SU-DHL-6 (cell line): ENCODE results near the gene SMOC2.

Source experiments
- H2AFZ ChIP-seq: fragments of 200-600 bp; sonication (generic); 2 replicates; pipeline ENCODE4 v1.6.1; 2014; ENCODE audit warnings: low read depth, mild to moderate bottlenecking, moderate library complexity, mixed read lengths, antibody characterized with exemption, low read length; ENCODE audit not compliant: severe bottlenecking
- H3F3A ChIP-seq: fragments of 200-600 bp; shearing (Covaris generic); 2 replicates; pipeline ENCODE4 v1.6.0; 2016; ENCODE audit warnings: antibody characterized with exemption, mild to moderate bottlenecking; ENCODE audit not compliant: insufficient read depth
- H3K27ac ChIP-seq: fragments of 200-600 bp; sonication (generic); 2 replicates; pipeline ENCODE4 v1.5.1; 2016; ENCODE audit warnings: low read depth, mild to moderate bottlenecking, low read length, moderate library complexity, mixed read lengths
- H3K27me3 ChIP-seq: fragments of 200-600 bp; sonication (generic), shearing (Covaris generic); 2 replicates; pipeline ENCODE4 v1.6.0; 2014; ENCODE audit warnings: mild to moderate bottlenecking, low read length
- H3K36me3 ChIP-seq: fragments of 200-600 bp; sonication (generic); 2 replicates; pipeline ENCODE4 v1.6.1; 2014; ENCODE audit warnings: mild to moderate bottlenecking, low read length, mixed read lengths
- H3K4me2 ChIP-seq: fragments of 300-600, 200-600 bp; shearing (Covaris generic), sonication (generic); 2 replicates; pipeline ENCODE4 v1.6.0; 2014; ENCODE audit warnings: low read length, low read depth, mild to moderate bottlenecking; ENCODE audit not compliant: poor library complexity, severe bottlenecking
- H3K4me3 ChIP-seq: fragments of 200-600 bp; sonication (generic); 2 replicates; pipeline ENCODE4 v1.5.1; 2014; ENCODE audit warnings: antibody characterized with exemption, low read length, mild to moderate bottlenecking, mixed read lengths; ENCODE audit not compliant: insufficient read depth, poor library complexity, severe bottlenecking
- H3K79me2 ChIP-seq: fragments of 200-600 bp; sonication (generic); 2 replicates; pipeline ENCODE4 v1.6.1; 2014; ENCODE audit warnings: mild to moderate bottlenecking, low read length, moderate library complexity; ENCODE audit not compliant: insufficient read depth
- H3K9ac ChIP-seq: fragments of 200-600 bp; sonication (generic); 2 replicates; pipeline ENCODE4 v1.7.0; 2014; ENCODE audit warnings: mild to moderate bottlenecking, low read length
- H3K9me2 ChIP-seq: fragments of 200-600 bp; sonication (generic); replicated peaks from 2 replicates; pipeline ENCODE4 v1.6.1; 2014; ENCODE audit warnings: low read length; ENCODE audit not compliant: insufficient read depth
- H3K9me3 ChIP-seq: fragments of 200-600 bp; sonication (generic); 2 replicates; pipeline ENCODE4 v1.6.1; 2014; ENCODE audit warnings: low read length, mixed read lengths; ENCODE audit not compliant: insufficient read depth
- H4K20me1 ChIP-seq: fragments of 200-600 bp; sonication (generic); 2 replicates; pipeline ENCODE4 v1.6.1; 2014; ENCODE audit warnings: low read depth, mild to moderate bottlenecking, antibody characterized with exemption, low read length, moderate library complexity, mixed read lengths
- CTCF ChIP-seq: fragments of 200-600 bp; sonication (generic); IDR thresholded peaks from one replicate; pipeline ENCODE4 v1.5.1; 2017; ENCODE audit warnings: antibody characterized with exemption, mild to moderate bottlenecking, low read length, moderate library complexity; ENCODE audit not compliant: insufficient read depth, poor library complexity, severe bottlenecking
- EZH2phosphoT487 ChIP-seq: fragments of 200-600 bp; sonication (generic), shearing (Covaris generic); conservative IDR thresholded peaks from 2 replicates; pipeline ENCODE4 v1.6.1; 2018; ENCODE audit warnings: mild to moderate bottlenecking, antibody characterized with exemption, low read length, moderate library complexity, mixed read lengths

The SMOC2 gene

GRCh38 chr6:168601546-168601945 lies 160.6 kb downstream of the SMOC2 start:
- H3K4me2 ChIP-seq, result no peak overlapping the region
- H3K9me2 ChIP-seq, result no peaks in the 10 kb centered on the region
- no peaks in the 10 kb centered on the region for H3K36me3 ChIP-seq
- no peaks in the 10 kb centered on the region for H4K20me1 ChIP-seq
- no peaks in the 10 kb centered on the region for H3K27me3 ChIP-seq
- H3K4me3 ChIP-seq, result no peak overlapping the region
- no peak overlapping the region for H3K27ac ChIP-seq
- no peaks in the 10 kb centered on the region for H3F3A ChIP-seq
- H2AFZ ChIP-seq, result no peak overlapping the region
- H3K79me2 ChIP-seq, result no peaks in the 10 kb centered on the region
- H3K9me3 ChIP-seq, result no peaks in the 10 kb centered on the region
- no peak for TF ChIP-seq EZH2phosphoT487
- TF ChIP-seq CTCF, result no peak
- H3K9ac ChIP-seq, result no peak overlapping the region

GRCh38 chr6:168602576-168602975 lies 161.6 kb downstream of the SMOC2 start:
- H2AFZ ChIP-seq, result no peak overlapping the region
- no peaks in the 10 kb centered on the region for H3K79me2 ChIP-seq
- H3K9me3 ChIP-seq, result no peaks in the 10 kb centered on the region
- H3K27me3 ChIP-seq, result no peaks in the 10 kb centered on the region
- no peaks in the 10 kb centered on the region for H3K9me2 ChIP-seq
- no peak overlapping the region for H3K9ac ChIP-seq
- no peak overlapping the region for H3K4me3 ChIP-seq
- TF ChIP-seq CTCF (no peak), EZH2phosphoT487 (no peak)
- H4K20me1 ChIP-seq, result no peaks in the 10 kb centered on the region
- no peak overlapping the region for H3K27ac ChIP-seq
- no peak overlapping the region for H3K4me2 ChIP-seq
- H3F3A ChIP-seq, result no peaks in the 10 kb centered on the region
- no peaks in the 10 kb centered on the region for H3K36me3 ChIP-seq

GRCh38 chr6:168603234-168603633 lies 162.2 kb downstream of the SMOC2 start:
- H3K79me2 ChIP-seq, result no peaks in the 10 kb centered on the region
- no peak overlapping the region for H3K4me2 ChIP-seq
- H3K9ac ChIP-seq, result no peak overlapping the region
- no peak overlapping the region for H3K27ac ChIP-seq
- no peaks in the 10 kb centered on the region for H4K20me1 ChIP-seq
- no peak overlapping the region for H2AFZ ChIP-seq
- H3K9me2 ChIP-seq, result no peaks in the 10 kb centered on the region
- TF ChIP-seq EZH2phosphoT487 (no peak), CTCF (no peak)
- no peaks in the 10 kb centered on the region for H3K36me3 ChIP-seq
- H3F3A ChIP-seq, result no peaks in the 10 kb centered on the region
- H3K27me3 ChIP-seq, result no peaks in the 10 kb centered on the region
- no peaks in the 10 kb centered on the region for H3K9me3 ChIP-seq
- no peak overlapping the region for H3K4me3 ChIP-seq
